HG02885 (cell line): Measurements from ENCODE around the gene TGM6.
A peak's percentile ranks its signal among the peaks of the same experiment; 100 is the strongest.

Source experiments
- ATAC-seq: cut with Tn5 transposase; IDR thresholded peaks from one replicate; pipeline ENCODE4 v1.9.1; 2021; ENCODE audit warnings: mild to moderate bottlenecking; ENCODE audit not compliant: unreplicated experiment, poor library complexity

Gene TGM6

DNA sequence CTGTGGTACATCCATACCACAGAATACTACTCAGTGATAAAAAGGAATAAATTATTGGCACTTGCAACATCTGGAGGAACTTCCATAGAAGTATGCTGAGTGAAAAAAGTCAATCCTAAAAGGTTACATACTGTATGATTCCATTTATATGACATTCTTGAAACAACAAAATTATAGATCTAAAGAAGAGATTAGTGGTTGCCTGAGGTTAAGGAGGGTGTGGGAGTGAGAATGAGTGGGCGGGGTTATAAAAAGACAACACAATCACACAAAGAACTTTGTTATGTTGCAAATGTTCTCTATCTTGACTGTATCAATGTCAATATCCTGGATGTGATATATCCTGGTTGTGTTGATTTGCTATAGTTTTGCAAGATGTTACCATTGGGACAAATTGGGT lies 68.7 kb downstream of the TGM6 start:
- no peak for ATAC-seq

GRCh38 chr20:2451422-2451821 lies 70.7 kb downstream of the TGM6 start:
- ATAC-seq: no peak

- no peak for ATAC-seq
These were observed 71.4 kb downstream of the TGM6 start for GRCh38 chr20:2451939-2452732.

GRCh38 chr20:2453792-2454191 lies 73.1 kb downstream of the TGM6 start:
- ATAC-seq: no peak

GRCh38 chr20:2455771-2456497 lies 75.2 kb downstream of the TGM6 start:
- ATAC-seq: no peak

DNA sequence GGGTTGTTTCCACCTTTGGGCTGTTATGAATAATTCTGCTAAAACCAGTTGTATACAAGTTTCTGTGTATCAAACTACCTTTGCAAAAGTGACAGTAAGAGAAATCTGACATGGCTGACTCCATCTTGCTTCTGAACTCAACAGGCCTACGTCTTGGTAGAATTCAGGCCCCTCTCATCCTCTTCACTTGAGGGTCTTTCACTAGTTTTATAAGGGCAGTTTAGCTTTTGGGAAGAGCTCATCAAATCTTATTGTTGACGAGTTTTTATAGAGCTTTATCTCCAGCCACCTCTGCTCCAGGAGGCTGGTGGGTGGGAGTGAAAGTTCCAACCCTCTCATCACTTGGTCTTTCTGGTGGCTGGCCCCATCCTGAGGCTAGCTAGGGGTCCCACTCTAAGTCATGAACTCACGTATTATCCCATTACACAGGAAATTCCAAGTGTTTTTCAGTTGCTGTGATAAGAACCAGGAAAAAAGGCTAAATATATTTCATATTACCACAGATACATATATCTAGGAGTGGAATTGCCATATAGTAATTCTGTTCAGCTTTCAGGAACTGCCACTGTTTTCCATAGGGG lies 78.3 kb downstream of the TGM6 start:
- ATAC-seq: no peak

DNA sequence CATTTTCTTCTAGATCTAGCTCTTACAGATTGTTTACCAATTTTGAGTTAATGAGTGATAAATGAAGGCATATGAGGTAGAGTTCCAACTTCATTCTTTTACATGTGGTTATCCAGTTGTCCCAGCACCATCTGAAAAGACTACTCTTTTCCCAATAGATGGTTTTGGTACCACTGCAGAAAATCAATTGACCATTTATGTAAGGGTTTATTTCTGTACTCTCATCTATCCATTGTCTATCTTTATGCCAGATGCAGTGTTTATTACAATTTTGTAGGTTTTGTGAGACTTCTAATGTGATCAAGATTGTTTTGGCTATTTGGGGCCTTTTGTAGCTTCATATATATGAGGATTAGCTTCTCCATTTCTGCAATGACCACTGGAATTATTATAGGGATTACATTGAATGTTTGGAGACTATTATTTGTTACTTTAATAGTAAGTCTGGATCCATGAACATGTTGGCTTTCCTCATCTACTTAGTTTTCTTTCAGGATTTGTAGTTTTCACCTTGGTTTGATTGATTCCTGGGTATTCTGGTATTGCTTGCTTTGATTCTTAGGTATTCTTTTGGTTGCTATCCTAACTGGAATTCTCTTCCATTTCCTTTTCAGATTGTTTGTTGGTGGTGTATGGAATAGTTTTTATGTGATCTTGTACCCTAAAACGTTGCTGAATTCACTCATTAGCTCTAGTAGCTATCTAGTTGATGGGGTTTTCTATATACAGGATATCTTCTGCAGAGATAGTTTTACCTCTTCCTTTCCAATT lies 79.5 kb downstream of the TGM6 start:
- no peak for ATAC-seq

- no peak for ATAC-seq
These were observed 80.2 kb downstream of the TGM6 start for GRCh38 chr20:2460752-2461424.

GRCh38 chr20:2462484-2462883 lies 81.8 kb downstream of the TGM6 start:
- no peak for ATAC-seq

- ATAC-seq: no peak
These were observed 83.1 kb downstream of the TGM6 start for GRCh38 chr20:2463616-2464365.

GRCh38 chr20:2465100-2465499 lies 84.4 kb downstream of the TGM6 start:
- ATAC-seq: no peak

DNA sequence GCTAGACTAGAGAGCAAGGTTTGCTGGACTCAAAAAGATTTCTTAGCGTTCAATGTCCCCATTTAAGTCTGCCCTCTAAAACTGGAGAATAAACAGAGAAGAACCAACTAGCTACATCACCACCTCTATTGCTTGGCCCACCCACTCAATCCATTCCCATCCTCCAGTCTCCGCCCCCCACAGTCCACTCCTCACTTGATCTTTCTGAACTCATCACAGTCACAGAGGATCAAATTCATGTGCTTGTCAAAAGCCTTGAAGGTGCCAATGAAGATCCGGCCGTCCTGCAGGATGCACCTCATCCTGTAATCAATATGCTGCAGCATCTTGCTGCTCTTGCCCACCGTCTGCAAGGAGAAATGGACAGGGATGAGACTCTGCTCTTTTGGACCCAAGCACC lies 86.7 kb downstream of the TGM6 start:
- no peak for ATAC-seq

DNA sequence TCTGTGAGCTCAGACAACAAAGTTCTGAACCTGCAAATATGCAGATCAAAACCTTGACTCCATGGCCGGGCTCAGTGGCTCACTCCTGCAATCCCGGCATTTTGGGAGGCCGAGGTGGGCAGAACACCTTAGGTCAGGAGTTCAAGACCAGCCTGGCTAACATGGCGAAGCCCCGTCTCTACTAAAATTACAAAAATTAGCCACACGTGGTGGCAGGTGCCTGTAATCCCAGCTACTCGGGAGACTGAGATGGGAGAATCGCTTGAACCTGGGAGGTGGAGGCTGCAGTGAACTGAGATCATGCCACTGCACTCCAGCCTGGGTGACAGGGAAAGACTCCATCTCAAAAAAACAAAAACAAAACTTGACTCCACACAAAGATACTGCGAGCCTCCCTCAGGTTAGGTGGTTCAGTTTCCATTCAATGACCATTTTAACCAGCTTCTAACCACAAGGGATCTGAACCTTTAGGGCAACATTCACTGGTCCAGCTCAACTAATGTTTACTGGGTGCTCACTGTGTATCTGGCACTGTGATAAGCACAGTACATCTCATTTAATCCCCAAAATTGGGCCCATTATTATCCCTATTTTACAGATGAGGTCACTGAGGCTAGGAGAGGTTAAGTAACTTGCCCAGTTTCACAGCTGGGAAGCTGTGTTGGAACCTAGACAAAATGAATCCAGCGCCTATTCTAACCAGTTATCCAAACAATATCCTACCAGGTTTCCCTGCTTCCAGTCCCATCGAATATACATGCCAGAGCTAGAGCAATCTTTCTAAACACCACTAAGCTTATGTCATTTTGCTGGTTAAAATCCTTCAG lies 88.1 kb downstream of the TGM6 start:
- ATAC-seq: no peak

- peak; percentile 35 for ATAC-seq
These were observed 89.3 kb downstream of the TGM6 start for GRCh38 chr20:2469991-2470422.

- ATAC-seq: peak; percentile 97
These were observed 89.9 kb downstream of the TGM6 start, which contains the start of gene SNRPB for GRCh38 chr20:2470423-2471193. TSS of gene SNRPB (minus strand) at chr20:2470789. CDS start at chr20:2470690, 99 bp downstream.

- ATAC-seq: no peak
These were observed 92.8 kb downstream of the TGM6 start for GRCh38 chr20:2473516-2473915.

DNA sequence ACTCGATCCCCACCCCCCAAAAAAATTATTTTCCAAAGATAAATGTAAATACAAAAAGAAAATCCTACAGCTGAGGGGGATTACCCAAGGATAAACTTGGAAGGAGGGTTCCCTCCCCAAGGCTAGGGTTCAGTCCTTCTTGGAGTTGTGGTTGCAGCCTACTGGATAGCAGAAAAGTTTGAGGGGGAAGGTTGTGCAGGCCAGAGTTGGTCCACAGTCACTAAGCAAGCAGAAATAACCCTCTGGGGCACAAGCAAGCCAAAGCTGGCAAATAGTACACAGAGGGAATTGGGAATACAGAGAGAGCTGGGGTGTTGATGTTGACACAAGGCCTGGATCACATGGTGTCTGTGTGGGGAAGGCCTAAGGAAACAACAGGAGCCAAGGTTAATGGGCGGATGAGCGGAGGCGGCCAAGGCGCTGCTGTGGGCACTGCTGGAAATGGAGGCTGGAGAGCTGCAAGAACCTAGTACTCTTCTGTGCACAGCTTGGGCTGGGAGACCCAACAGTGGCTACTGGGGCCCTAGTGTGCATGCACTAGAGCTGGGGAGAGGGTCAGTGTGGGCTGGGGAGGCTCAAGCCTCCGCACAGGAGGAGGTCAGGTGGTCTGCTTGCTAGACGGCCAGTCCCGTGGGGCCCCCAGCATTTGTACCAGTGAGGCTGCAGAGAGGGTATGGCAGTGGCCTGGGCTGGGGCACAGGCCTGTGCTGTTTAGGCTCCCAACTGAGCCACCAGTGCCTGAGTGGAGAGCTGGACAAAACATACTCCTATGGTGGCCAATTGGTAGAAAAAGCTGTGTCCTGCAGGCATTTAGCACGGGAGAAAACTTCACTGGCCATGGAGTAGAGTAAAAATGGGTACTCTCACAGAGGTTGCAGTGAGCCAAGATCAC lies 95.4 kb downstream of the TGM6 start:
- no peak for ATAC-seq
